HG02973 (cell line): Measurements from ENCODE around the gene SCN3B.

Experiments used
- ATAC-seq: cut with Tn5 transposase; IDR thresholded peaks from one replicate; pipeline ENCODE4 v1.9.1; 2021; ENCODE audit warnings: moderate library complexity; ENCODE audit not compliant: unreplicated experiment

Gene SCN3B

GRCh38 chr11:123654566-123655081, at the start of gene SCN3B:
SCN3B (minus strand) TSS chr11:123654624; CDS start chr11:123653801, 823 bp downstream.
- no peak for ATAC-seq

GRCh38 chr11:123702696-123703095, 48.3 kb upstream of the SCN3B start:
- no peak for ATAC-seq

DNA sequence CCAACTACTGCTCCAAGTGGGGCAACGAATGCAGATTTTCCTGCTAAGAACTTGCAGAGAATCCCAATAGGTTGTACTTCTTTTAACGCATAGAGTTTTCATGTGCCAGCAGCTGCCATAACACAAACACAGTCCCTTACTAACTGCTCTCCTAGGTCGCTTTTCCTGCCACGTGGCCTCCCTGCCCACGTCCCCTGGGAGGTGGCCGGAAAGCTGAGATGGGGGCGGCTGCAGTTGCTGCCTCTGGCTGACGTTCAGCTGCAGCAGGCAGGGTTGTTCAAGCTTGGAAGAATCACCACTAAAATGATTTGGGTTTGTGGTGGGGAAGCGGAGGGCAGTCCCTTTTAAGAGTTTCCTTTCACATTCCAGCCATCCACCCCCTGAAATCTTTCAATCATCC, 47.7 kb upstream of the SCN3B start:
- ATAC-seq = no peak

DNA sequence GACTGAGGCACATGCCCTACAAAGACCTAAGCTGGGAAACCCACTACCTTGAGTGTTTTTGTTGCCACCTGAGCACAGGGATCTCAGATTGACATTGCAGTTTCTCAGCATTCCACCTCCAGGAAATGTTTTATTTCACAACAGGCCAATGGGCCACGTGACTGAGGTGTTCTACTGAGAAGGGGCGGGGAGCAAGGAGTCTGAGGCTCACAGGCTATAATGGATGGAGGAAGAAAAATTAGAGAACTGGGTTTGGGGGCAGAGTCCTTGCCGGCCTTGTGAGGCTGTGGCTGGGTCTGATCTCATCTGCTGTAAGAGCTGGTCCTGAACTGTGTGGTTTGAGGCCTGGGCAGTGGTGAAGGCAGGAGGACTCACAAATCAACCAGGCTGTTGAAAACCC, 46.3 kb upstream of the SCN3B start:
- no peak for ATAC-seq

GRCh38 chr11:123698546-123699127, 44.2 kb upstream of the SCN3B start:
- ATAC-seq = no peak

DNA sequence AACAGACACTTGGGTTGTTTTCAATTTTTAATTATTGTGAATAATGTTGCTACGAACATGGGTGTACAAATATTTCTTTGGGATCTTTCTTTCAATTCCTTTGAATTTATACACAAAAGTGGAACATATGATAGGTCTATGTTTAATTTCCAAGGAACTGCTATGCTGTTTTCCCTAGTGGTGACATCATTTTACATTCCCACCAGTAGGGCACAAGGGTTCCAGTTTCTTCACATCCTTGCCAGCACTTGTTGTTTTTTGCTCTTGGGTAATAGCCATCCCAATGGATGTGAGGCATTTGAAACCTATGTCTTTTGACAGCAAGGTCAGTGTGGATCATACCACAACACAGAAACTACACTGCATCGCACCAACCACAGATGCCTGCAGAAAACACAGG, 41.8 kb upstream of the SCN3B start:
- ATAC-seq = no peak

DNA sequence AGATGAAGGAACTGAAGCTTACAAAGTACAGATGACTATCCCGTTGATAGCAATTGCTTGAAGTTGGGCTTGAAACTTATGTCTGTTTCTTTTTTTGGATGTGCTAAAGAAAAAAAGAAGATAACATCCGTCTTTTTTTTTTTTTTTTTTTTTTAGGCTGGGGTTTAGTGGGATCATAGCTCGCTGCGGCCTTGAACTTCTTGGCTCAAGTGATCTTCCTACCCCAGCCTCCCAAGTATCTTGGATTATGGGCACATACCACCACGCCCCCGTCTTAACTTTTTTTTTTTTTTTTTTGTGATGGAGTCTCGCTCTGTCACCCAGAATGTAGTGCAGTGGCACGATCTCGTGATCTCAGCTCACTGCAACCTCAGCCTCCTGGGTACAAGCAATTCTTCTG, 40.8 kb upstream of the SCN3B start:
- no peak for ATAC-seq

GRCh38 chr11:123694551-123694950, 40.1 kb upstream of the SCN3B start:
- no peak for ATAC-seq

DNA sequence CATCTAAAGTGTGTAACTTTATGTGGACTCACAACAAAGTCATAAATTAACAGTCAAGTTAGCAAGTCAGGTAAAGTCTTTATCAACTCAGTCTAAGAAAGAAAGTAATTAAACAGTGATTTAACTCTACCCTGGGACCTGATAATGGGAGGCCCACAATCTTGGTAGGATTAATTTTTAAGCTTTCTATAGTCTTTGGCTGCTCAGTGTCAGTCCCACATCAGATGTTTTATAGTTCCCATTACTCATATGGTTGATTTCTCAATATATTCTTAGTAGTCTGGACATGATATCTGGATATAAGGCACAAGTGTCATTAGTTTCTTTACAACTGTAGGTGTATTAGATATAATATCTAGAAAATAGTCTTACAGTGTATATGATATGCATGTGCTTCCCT, 38.5 kb upstream of the SCN3B start:
- ATAC-seq = no peak

DNA sequence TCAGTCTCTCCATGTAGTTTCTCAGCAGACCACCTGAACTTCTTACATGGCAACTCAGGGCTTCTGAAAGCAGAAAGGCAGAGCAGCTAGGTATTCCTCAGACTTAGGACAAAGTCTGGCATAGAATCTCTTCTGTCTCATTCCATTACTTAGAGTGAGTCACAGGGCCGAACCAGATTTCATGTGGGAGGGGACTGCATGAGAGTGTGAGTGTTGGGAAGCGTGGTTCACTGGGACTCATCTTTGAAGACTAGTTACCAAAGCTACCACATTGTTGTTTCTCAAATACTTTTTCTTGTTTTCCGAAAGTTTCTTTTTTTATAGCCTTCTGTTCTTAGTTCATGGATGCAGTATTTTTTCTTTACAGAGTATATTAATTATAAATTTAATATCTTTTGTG, 36.1 kb upstream of the SCN3B start:
- ATAC-seq = no peak

- no peak for ATAC-seq
These were observed 30.2 kb upstream of the SCN3B start for GRCh38 chr11:123684601-123685000.

GRCh38 chr11:123683428-123684170, 29.2 kb upstream of the SCN3B start:
- no peak for ATAC-seq

DNA sequence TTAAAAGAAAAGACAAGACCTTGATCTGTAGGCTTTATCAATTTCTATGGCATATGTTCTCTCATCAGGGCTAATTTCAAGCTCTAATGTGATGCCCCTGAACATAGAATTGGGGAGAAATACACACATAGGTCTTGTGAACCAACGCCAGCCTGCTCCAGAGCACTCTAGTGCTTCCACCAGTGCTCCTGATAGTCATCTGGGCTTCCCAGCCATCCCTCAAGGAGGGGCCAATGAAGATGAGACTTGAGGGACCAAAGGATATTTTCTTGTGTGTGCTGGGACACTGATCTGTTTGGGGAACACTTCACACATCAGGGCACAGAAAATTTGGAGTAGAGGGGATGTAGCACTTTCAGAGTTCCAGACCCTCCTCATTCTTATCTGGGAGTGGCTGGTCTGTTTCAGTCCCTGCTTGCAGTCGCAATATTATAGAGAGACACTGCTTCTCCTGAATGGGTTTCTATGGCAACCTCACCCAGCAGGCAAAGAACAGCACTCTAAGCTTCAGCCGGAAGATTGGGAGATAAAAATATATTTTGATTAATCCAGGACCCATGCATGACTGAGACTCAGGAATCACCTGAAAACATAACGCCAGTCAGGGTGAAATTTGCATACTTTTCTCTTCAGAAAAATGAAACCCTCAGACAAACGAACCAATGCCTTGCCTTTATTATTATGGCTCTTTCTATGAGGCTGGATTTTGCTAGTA, 28.4 kb upstream of the SCN3B start:
- no peak for ATAC-seq

DNA sequence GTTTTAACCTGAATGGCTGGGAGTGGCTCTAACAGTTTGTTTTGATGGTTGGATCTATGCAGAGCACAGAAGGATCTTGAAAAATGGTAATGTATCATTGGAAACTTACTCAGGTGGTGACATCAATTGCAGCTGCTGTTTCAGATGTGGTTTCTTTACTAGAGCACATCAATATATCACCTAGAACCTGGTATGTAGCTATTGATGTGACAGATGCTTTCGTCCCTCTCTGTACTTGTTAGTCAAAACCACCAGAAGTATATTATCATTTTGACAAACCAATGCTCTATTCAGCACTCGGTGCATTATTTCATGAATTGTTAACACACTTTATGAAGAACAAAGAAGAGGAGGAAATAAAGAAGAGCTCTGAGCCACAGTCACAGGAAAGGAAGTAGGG, 26.6 kb upstream of the SCN3B start:
- ATAC-seq = no peak

GRCh38 chr11:123678246-123678645, 23.8 kb upstream of the SCN3B start:
- ATAC-seq = no peak

DNA sequence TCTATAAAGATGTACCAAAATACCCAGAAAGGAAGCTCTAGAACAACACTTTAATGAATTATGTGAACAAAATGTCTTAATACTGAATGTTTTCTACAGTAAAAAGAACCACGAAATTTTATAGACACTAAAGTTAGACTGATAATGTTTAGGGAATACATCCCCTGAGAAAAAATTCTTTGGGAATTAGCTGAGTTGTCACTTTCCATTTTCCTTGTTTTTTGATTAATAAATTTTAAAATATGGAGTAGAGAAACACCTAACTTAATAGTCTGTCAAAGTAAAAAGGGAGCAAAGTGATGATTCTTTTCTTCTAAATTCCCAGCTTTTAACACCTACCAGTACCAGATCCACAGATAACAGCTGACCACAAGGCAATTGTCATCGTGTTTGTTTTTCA, 23.1 kb upstream of the SCN3B start:
- no peak for ATAC-seq

DNA sequence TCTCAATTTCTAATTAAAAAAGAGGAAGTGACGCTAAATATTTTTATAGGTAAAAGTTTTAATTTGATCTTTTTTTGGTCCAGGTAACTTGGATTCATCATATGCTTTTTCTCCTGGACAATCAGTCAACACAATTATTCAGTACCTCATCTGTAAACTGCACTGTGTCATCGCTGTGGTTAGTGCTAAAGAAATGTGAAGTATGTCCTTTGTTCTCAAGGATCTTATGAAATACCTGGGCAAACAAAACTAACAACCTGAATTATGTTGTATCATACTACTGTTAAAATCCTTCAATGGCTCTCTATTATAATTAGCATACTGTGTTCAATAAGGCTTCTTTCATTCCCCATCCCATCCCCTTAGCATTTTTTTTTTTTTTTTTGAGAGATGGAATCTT, 19.9 kb upstream of the SCN3B start:
- ATAC-seq = no peak

DNA sequence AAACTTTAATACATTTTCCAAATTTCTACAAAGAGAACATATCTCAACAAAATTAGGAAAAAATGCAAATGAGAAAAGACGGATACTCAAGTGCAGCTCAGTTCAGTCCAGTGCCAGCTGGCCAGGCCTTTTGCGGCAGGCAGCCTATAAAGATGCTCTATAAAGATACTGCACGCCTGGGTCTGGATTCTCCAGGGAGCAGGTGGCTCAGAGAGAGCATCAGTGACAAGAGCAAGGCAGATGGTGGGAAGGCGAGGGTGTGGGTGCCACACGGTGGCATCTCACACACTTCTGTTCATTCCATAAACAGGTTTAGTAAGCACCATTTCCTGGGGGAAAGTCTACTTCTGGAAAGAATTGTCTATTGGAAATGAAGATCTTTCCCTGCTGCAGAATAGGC, 18.1 kb upstream of the SCN3B start:
- no peak for ATAC-seq

DNA sequence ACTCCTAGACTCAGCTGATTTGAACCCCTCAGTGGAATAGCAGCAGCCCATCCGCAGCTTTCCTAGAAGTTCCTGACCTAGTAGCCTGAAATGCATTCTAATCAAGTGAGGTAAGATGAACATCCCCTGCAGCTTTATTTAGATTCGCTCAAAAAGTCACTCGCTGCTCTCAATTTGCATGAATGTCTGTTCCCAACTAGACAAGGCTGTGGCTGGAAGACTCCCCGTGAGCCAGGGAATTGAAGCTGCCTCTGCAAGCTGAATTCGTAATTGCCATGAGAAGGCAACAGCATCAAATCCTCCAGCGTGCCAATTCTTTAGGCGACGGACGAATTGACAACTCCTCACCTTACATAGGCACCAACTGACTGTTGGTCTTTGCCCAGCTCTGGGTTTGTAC, 17.1 kb upstream of the SCN3B start:
- ATAC-seq = no peak

GRCh38 chr11:123670081-123670480, 15.7 kb upstream of the SCN3B start:
- ATAC-seq = no peak

GRCh38 chr11:123665306-123665705, 10.9 kb upstream of the SCN3B start:
- no peak for ATAC-seq

- ATAC-seq = peak; percentile 92
These were observed 5.5 kb upstream of the SCN3B start for GRCh38 chr11:123659965-123660364.
